Activated naive CD4-positive, alpha-beta T cell treated with anti-CD3 and anti-CD28 coated beads, Interleukin-2, amount 50 U/mL, for 24 hours (primary cell): ENCODE data around the gene CPLANE1.
"Not testable (repeated sequence)": the region's sequence is repeated elsewhere in the genome, so short reads cannot be mapped to it uniquely, and the experiment has no call there.

ENCODE experiments used
- H3K27ac Mint-ChIP-seq: one replicate; pipeline ENCODE4 v1.8.0; 2021; ENCODE audit warnings: mild to moderate bottlenecking, mixed read lengths
- H3K27me3 Mint-ChIP-seq: one replicate; pipeline ENCODE4 v1.8.0; 2021; ENCODE audit warnings: mixed read lengths
- H3K36me3 Mint-ChIP-seq: one replicate; pipeline ENCODE4 v1.8.0; 2021; ENCODE audit warnings: mixed read lengths
- H3K4me1 Mint-ChIP-seq: one replicate; pipeline ENCODE4 v1.8.0; 2021; ENCODE audit warnings: mixed read lengths
- H3K4me3 Mint-ChIP-seq: one replicate; pipeline ENCODE4 v1.8.0; 2021; ENCODE audit warnings: mild to moderate bottlenecking, mixed read lengths
- H3K9me3 Mint-ChIP-seq: one replicate; pipeline ENCODE4 v1.8.0; 2021; ENCODE audit warnings: mixed read lengths

Gene CPLANE1

DNA sequence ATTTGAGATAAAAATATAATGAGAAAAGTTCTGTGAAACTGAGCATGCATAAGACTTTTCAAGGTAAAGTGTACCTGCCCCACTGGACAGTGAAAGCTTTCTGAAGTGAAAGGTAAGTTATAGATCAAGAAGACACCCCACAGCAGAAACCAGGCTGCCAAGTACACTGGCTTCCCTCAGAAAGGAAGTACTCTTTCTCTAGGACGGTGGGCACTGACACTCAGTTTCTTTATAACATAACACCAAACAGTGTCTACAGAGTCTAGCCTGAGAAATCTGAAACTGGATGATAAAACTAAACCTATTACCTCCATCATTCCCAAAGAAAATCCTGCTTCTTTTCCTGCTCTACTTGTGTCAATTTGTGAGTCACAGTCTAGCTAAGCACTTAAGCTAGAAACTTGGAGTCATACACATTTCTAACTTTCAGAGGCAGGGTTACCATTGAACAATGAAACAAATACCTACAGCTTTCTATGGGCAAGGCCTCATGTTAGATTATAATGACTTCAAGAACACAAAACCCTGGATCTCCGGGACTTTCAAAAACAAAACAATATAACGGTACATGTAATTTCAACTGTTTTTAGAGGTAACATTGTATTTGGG lies 136.7 kb downstream of the CPLANE1 start:
- Mint-ChIP-seq H3K27ac (peak overlapping the region; percentile 38), H3K36me3 (peaks cover 19% of the 10 kb centered on the region), H3K9me3 (peaks cover 8% of the 10 kb centered on the region), H3K27me3 (no peaks in the 10 kb centered on the region), H3K4me3 (peak overlapping the region; percentile 70), H3K4me1 (peaks cover 51% of the 10 kb centered on the region)

DNA sequence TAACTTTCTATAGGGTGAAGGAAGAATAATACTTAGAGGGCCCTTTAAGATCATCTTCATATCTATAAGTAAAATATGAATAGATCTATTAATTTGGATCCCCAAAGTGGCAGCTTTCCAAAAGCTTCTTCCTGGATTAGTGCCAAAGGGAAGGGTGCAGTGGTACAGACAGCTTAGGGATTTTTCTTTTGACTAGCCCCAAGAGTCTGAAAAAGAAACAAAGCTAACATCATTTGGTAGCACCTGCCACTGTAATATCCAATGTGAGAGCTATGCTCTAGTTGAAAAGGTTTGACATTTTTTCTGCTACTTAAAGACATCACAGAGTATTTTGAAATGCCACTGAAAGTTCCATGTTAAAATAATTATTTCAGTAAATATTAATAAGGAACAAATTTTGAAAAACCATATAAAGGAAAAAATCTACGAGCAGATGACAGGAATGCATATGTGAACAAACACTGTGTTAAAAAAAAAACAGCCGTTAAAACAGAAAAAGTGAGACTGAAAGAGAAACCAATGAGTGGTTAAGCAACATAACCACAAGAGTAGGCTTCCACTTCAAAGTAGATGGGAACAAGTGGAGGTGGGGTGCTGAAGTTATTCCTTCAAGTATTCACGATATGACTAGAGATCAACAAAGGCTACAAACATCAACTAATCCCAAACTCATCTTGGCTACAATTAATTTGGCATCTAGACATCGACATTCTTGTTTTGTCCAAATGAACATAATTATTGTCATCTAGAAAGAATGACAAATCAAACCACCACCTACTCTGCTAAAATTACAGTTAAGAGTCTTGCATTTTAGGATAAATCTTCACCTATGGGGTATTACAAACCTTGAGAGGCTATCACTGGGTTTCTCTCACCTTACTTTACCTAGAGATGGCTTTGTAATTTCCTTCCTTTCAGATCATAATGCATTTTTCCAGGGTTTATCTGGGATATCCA lies 137.5 kb downstream of the CPLANE1 start:
- H3K27ac Mint-ChIP-seq = peak overlapping the region; percentile 88
- no peaks in the 10 kb centered on the region for H3K27me3 Mint-ChIP-seq
- H3K4me1 Mint-ChIP-seq = peaks cover 51% of the 10 kb centered on the region
- peaks cover 24% of the 10 kb centered on the region for H3K36me3 Mint-ChIP-seq
- peak overlapping the region; percentile 70 for H3K4me3 Mint-ChIP-seq
- H3K9me3 Mint-ChIP-seq = peaks cover 8% of the 10 kb centered on the region

DNA sequence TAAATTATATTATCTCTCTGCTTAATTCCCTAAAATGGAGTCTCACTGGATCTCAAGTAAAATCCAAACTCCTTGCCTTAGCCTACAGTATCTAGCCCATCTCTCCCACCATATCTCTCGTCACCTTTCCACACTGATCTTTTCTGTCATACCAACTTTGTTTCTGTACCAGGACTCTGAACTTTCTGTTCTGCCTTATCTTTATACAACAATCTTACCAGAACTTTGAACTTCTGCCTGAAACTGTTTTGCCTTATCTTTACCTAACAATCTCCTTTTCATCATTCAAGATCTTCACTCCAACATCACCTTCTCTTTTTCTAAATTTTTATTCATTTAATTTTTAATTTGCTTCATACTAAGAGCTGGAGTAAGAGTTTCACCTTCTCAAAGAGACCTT lies 139.0 kb downstream of the CPLANE1 start:
- H3K9me3 Mint-ChIP-seq = peaks cover 8% of the 10 kb centered on the region
- H3K27me3 Mint-ChIP-seq = no peaks in the 10 kb centered on the region
- H3K4me1 Mint-ChIP-seq = peaks cover 51% of the 10 kb centered on the region
- peak overlapping the region; percentile 7 for H3K4me3 Mint-ChIP-seq
- H3K36me3 Mint-ChIP-seq = peaks cover 21% of the 10 kb centered on the region
- H3K27ac Mint-ChIP-seq = peak overlapping the region; percentile 25

DNA sequence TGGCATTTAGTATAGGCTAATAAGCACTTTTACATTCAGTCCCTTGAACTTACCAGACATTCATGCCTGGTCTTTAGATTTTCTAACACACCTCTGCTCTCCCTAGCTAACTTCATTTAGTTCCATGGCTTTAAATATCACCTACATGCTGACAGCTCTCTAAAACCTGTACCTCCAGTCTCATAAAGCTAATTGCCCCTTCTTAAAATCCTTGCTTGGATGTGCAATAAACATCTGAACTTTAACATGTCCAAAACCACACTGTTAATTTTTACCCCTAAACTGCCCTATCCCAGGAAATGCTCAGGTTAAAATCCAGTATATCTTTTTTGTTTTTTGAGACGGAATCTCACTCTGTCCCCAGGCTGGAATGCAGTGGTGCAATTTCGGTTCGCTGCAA lies 139.8 kb downstream of the CPLANE1 start:
- H3K27ac Mint-ChIP-seq = no peak overlapping the region
- H3K4me1 Mint-ChIP-seq = peaks cover 51% of the 10 kb centered on the region
- no peaks in the 10 kb centered on the region for H3K27me3 Mint-ChIP-seq
- H3K36me3 Mint-ChIP-seq = peaks cover 21% of the 10 kb centered on the region
- peaks cover 8% of the 10 kb centered on the region for H3K9me3 Mint-ChIP-seq
- no peak overlapping the region for H3K4me3 Mint-ChIP-seq

DNA sequence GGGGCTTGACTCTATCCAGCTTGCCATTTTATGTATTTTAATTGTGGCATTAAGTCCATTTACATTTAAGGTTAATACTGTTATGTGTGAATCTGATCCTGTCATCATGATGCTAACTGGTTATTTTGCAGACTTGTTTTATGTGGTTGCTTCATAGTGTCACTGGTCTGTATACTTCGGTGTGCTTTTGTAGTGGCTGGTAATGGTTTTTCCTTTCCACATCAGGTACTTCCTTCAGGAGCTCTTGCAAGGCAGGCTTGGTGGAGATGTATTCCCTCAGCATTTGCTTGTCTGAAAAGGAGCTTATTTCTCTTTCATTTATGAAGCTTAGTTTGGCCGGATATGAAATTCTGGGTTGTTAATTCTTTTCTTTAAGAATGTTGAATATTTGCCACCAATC lies 145.9 kb downstream of the CPLANE1 start:
- H3K27ac Mint-ChIP-seq = no peak overlapping the region
- H3K27me3 Mint-ChIP-seq = no peaks in the 10 kb centered on the region
- no peak overlapping the region for H3K4me3 Mint-ChIP-seq
- peaks cover 17% of the 10 kb centered on the region for H3K4me1 Mint-ChIP-seq
- peaks cover 3% of the 10 kb centered on the region for H3K9me3 Mint-ChIP-seq
- peaks cover 32% of the 10 kb centered on the region for H3K36me3 Mint-ChIP-seq

DNA sequence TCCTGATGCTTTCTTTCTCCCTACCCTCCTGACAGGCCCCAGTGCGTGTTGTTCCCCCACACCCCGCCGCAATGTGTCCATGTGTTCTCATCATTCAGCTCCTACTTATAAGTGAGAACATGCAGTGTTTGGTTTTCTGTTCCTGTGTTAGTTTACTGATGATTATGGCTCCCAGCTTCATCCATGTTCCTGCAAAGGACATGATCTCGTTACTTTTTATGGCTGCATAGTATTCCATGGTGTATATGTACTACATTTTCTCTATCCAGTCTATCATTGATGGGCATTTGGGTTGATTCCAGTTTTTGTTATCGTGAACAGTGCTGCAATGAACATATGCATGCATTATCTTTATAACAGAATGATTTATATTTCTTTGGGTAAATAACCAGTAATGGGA lies 149.9 kb downstream of the CPLANE1 start:
- not testable (repeated sequence) for H3K27ac Mint-ChIP-seq, H3K4me3 Mint-ChIP-seq, H3K27me3 Mint-ChIP-seq
- Mint-ChIP-seq H3K4me1 (peaks cover 16% of the 10 kb centered on the region), H3K9me3 (peaks cover 20% of the 10 kb centered on the region), H3K36me3 (peaks cover 44% of the 10 kb centered on the region)

DNA sequence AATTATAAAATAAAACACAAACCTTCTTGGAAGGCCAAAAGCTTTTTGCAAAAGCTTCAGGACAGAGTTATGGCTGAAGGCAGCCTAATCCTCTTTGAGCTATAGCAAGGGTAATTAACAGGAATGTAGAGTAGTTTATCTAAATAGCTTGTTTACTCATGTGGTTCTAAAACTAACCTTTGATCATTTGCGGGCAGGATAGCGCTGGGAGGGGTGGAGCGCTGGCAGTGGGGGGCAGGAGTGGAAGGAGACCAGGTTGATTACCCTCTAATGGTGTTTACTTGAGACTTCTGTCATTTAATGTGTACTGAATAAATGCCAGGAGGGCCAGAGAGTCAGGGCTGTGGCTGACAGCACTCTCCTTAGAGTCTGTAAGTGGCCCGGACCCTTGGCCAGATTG lies 155.4 kb downstream of the CPLANE1 start:
- not testable (repeated sequence) for H3K27ac Mint-ChIP-seq, H3K4me1 Mint-ChIP-seq, H3K27me3 Mint-ChIP-seq, H3K4me3 Mint-ChIP-seq
- Mint-ChIP-seq H3K9me3 (peaks cover 20% of the 10 kb centered on the region), H3K36me3 (peaks cover 29% of the 10 kb centered on the region)

DNA sequence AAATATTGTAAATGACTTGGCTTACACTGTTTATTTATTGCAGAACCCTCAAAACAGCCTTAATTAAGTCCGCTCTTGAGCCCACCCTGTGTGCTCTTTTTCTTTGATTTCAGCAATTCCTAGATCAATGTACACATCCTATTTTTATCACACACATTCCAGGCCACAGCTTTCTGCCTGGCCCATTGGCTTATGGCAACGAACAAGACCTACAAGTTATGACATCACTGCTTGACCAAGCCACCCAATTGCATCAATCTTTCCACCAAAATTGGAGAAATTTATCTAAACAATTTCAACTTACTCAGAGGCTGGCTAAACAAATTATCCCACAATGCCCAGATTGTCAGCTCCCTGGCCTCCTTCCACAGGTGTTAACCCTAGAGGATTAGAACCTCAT lies 158.4 kb downstream of the CPLANE1 start:
- H3K9me3 Mint-ChIP-seq = no peaks in the 10 kb centered on the region
- H3K27ac Mint-ChIP-seq = no peak overlapping the region
- H3K4me3 Mint-ChIP-seq = no peak overlapping the region
- no peaks in the 10 kb centered on the region for H3K4me1 Mint-ChIP-seq
- peaks cover 11% of the 10 kb centered on the region for H3K36me3 Mint-ChIP-seq
- H3K27me3 Mint-ChIP-seq = no peaks in the 10 kb centered on the region

DNA sequence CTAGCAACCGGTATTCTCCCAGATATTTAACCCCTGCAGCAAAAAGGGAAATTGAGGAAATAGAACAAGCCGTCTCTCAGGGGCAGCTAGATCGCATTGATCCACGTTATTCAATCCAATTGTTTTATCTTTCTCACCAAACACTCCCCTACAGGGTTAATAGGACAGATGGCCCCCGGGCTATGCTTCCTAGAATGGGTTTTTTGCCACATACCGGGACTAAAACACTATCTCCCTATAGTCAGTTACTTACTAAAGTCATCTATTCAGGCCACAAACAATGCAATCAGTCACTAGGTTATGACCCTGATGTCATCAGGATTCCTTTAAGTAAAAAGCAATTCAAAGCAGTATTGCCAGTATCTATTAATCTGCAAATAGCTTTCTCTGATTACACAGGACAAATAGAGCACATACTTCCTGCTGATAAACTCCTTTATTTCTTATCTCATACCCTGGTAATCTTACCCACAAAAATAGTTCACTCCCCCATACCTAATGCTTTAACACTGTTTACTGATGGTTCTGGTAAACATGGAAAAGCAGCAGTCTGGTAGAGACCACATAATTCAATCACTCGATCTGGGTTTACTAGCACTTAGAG lies 159.0 kb downstream of the CPLANE1 start:
- Mint-ChIP-seq H3K4me1 (no peaks in the 10 kb centered on the region), H3K9me3 (no peaks in the 10 kb centered on the region), H3K36me3 (peaks cover 11% of the 10 kb centered on the region), H3K27ac (no peak overlapping the region), H3K27me3 (no peaks in the 10 kb centered on the region), H3K4me3 (no peak overlapping the region)

DNA sequence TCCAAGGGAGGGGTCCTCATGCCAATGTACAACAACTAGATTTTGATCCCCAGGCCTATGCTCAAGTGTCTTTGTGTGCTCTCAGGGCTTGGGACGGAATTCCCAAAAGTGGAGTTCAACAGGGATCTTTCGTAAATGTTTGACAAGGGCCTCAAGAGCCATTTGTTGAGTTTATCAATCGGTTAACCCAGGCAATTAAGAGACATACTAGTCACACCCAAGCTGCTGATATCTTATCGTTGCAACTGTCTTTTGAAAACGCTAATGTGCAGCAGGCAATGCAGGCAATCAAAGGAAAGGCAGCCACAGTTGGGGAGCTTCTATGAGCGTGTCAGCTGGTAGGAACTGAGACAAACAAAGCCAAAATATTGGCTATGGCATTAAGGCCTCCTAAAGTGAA lies 161.2 kb downstream of the CPLANE1 start:
- no peaks in the 10 kb centered on the region for H3K27me3 Mint-ChIP-seq
- H3K36me3 Mint-ChIP-seq = peaks cover 13% of the 10 kb centered on the region
- no peaks in the 10 kb centered on the region for H3K9me3 Mint-ChIP-seq
- H3K27ac Mint-ChIP-seq = no peak overlapping the region
- H3K4me1 Mint-ChIP-seq = no peaks in the 10 kb centered on the region
- no peak overlapping the region for H3K4me3 Mint-ChIP-seq

DNA sequence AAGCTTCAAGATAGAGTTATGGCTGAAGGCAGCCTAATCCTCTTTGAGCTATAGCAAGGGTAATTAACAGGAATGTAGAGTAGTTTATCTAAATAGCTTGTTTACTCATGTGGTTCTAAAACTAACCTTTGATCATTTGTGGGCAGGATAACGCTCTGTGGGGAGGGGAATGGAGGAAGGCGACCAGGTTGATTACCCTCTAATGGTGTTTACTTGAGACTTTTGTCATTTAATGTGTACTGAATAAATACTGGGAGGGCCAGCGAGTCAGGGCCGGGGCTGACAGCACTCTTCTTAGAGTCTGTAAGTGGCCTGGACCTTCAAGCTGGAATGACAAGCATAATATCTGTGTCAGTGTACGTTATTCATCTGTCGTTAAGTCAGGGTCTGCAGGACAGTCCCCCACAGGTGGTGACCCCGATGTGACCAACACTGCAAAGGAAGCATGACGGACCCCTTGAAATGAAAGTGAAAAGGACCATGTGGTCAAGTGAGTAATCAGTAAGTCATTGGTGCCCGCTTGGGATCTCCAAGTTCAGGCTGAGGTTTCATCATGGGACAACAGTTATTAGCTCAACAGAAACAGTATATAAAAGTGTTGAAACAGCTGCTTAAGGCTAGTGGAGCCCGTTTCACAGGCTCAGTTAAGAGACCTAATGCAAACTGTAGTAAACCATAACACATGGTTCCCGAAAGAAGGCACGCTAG lies 162.6 kb downstream of the CPLANE1 start:
- H3K27me3 Mint-ChIP-seq = no peaks in the 10 kb centered on the region
- no peak overlapping the region for H3K27ac Mint-ChIP-seq
- peaks cover 16% of the 10 kb centered on the region for H3K36me3 Mint-ChIP-seq
- no peaks in the 10 kb centered on the region for H3K9me3 Mint-ChIP-seq
- H3K4me1 Mint-ChIP-seq = no peaks in the 10 kb centered on the region
- no peak overlapping the region for H3K4me3 Mint-ChIP-seq

DNA sequence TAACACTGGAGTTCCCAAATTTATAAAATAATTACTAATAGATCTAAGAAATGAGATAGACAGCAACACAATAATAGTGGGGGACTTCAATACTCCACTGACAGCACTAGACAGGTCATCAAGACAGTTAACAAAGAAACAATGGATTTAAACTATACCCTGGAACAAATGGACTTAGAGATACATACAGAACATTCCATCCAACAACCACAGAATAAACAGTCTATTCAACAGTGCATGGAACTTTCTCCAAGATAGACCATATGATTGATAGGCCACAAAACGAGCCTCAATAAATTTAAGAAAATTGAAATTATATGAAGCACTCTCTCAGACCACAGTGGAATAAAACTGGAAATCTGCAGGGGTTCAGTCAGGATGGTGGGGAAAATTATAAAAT lies 163.2 kb downstream of the CPLANE1 start:
- H3K9me3 Mint-ChIP-seq, H3K27ac Mint-ChIP-seq, H3K4me3 Mint-ChIP-seq, H3K27me3 Mint-ChIP-seq, H3K4me1 Mint-ChIP-seq: not testable (repeated sequence)
- H3K36me3 Mint-ChIP-seq = peaks cover 16% of the 10 kb centered on the region

DNA sequence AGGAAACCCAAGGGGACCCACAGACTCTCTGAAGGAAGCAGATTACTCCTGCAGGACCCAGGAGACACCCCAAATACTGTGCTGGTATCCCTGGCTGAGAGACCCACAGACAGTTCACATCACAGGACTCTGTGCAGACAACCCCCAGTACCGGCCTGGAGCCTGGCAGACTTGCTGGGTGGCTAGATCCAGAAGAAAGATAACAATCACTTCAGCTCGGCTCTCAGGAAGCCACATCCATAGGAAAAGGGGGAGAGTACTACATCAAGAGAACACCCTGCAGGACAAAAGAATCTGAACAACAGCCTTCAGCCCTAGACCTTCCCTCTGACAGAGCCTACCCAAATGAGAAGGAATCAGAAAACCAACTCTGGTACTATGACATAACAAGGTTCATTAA lies 166.2 kb downstream of the CPLANE1 start:
- H3K27ac Mint-ChIP-seq, H3K4me1 Mint-ChIP-seq, H3K4me3 Mint-ChIP-seq, H3K27me3 Mint-ChIP-seq, H3K9me3 Mint-ChIP-seq: not testable (repeated sequence)
- peaks cover 24% of the 10 kb centered on the region for H3K36me3 Mint-ChIP-seq

DNA sequence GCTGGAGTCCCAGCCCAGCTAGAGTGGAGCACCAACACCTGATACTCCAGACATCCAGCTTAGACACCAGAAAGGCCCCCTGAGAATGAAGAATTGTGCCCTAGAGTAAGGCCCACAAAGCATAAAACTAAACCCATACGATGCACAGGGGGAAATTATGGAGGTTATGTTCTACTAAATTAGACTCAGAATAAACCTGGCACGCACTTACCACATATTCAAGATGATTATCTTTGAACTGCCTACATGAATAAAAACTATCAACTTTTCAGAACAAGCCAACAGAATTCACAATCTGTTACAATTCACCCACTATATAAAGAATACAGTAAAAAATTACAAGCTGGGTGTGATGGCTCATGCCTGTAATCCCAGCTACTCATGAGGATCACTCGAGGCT lies 168.5 kb downstream of the CPLANE1 start:
- Mint-ChIP-seq H3K27me3 (no peaks in the 10 kb centered on the region), H3K4me1 (no peaks in the 10 kb centered on the region), H3K27ac (no peak overlapping the region), H3K4me3 (no peak overlapping the region), H3K9me3 (peaks cover 4% of the 10 kb centered on the region), H3K36me3 (peaks cover 22% of the 10 kb centered on the region)

DNA sequence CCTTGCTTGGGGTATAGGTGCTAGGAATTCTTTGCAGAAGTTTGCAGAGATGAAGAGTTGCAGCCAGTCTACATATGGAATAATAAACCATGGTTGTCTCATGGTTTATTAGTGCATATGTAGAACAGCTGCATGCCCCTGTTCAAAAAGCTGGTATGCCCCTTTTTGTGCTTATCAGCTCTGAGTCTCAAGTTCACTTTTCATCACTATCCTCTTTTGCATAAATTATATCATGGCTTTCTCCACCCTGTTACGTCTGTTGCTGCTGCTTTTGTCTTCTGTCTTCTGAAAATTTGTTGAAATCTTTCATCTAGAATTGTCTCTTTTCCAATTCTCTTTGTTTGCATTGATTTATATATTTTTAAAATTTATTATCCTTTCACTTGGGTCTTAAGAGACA lies 172.0 kb downstream of the CPLANE1 start:
- Mint-ChIP-seq H3K36me3 (peaks cover 11% of the 10 kb centered on the region), H3K4me3 (no peak overlapping the region), H3K4me1 (no peaks in the 10 kb centered on the region), H3K27me3 (no peaks in the 10 kb centered on the region), H3K9me3 (peaks cover 4% of the 10 kb centered on the region), H3K27ac (no peak overlapping the region)
